Pancreas (tissue), 10 donors: ENCODE results near the gene FFAR3. TPM values are rescaled to one million over a fixed set of nuclear protein-coding genes. Genes with fewer than 3 reads are reported as not detected.

Experiments used
- ATAC-seq, 4 donors: fragments of 200-7000 bp; cut with Tn5 transposase; one replicate each; pipeline versions ENCODE4 v1.8.0 to v1.9.1; 2020; ENCODE audit warnings: mild to moderate bottlenecking in 4 of 4, moderate library complexity in 4 of 4
- DNase-seq, 6 donors: peaks; one replicate each; pipeline ENCODE4 v3.0.0-alpha.2; 2020
- FAIRE-seq: peaks from 2 replicates; lab custom pipeline; 2012; peaks lifted over from hg19 to GRCh38; lab: Jason Lieb, UNC
- H3K27ac ChIP-seq, 4 donors: fragments of 200-600 bp; sonication (generic); 1 replicate in 3 of 4; 2 replicates in 1 of 4; pipeline versions ENCODE4 v1.5.0 to v1.8.0; 2020
- H3K27me3 ChIP-seq, 4 donors: fragments of 200-600 bp; one replicate each; pipeline ENCODE4 v1.8.0; 2021
- H3K36me3 ChIP-seq, 3 donors: fragments of 200-600 bp; sonication (generic) in 1 of 3; one replicate each; pipeline versions ENCODE4 v1.5.0 to v1.8.0; 2020 to 2021
- H3K4me1 ChIP-seq, 3 donors: fragments of 200-600 bp; one replicate each; pipeline ENCODE4 v1.8.0; 2021
- H3K4me3 ChIP-seq, 4 donors: fragments of 200-600 bp; sonication (generic) in 2 of 4; one replicate each; pipeline versions ENCODE4 v1.5.0 to v1.8.0; 2020 to 2021
- H3K9me3 ChIP-seq, 4 donors: fragments of 200-600 bp; one replicate each; pipeline ENCODE4 v1.8.0; 2021
- WGBS, 2 donors: extraction: QIAGEN DNeasy Blood & Tissue Kit; methylation state at CpG; one replicate each; pipeline ENCODE4 v1.1.7; 2013; 5-methylcytosine and 5-hydroxymethylcytosine counted together
- intact Hi-C, 3 donors: fragments of 100-400 bp; cut with DNase I; formaldehyde crosslinking; loops; one replicate each; pipeline versions ENCODE4 v1.11.1 to v1.14.2; 2022
- polyA plus RNA-seq, 2 donors: library from polyadenylated mRNA; stranded (reverse); fragments of 200-250 nt; gene quantifications; one replicate each; pipeline ENCODE4 v1.2.3, GENCODE V29; 2013
- total RNA-seq, 6 donors: library from RNA; stranded (reverse); fragmentation: NEBNext Ultra II Directional in 4 of 6; extraction: Animal tissue kit (Norgen Biotek cat#: 25700) in 4 of 6; gene quantifications; one replicate each; pipeline versions ENCODE4 v1.2.1 to v1.2.4, GENCODE V29; 2021 to 2023
- TF ChIP-seq, protein P1 (sequence below), 4 donors: fragments of 200-600 bp; sonication (generic) in 3 of 4; IDR thresholded peaks; one replicate each; pipeline versions ENCODE4 v1.5.0 to v1.8.0; 2021; ENCODE audit warnings: antibody characterized with exemption in 4 of 4
- donor health status: healthy with polysubstance abuse.
- donor health status: DM: no; HTN: no; CAD: no; lungs with moderate emphysema.
- donor health status: DM: no; HTN: no; CAD: no.
- donor health status: control.
- donor health status: control.
- donor health status: Bipolar disorder and iron deficiency.
- donor health status: DM: yes; HTN: yes; CAD: no.
- donor health status: DM: no; HTN: no; CAD: no.
- donor health status: DM: no; HTN: no; CAD: no.
- donor health status: DM: yes; HTN: yes; CAD: no.

FFAR3 gene
- total and polyA plus RNA-seq, 8 donors = 0.09 to 2.7 (median 0.34) TPM; not detected in 1

- Histone ChIP-seq H3K27me3 (no peaks in the 10 kb centered on the region), H3K36me3 (no peaks in the 10 kb centered on the region), H3K4me1 (no peaks in the 10 kb centered on the region), H3K4me3 (no peak overlapping the region), H3K9me3 (no peaks in the 10 kb centered on the region), H3K27ac (peak overlapping the region in 1 of 4 donors; percentile 23)
- TF ChIP-seq, protein P1, sequence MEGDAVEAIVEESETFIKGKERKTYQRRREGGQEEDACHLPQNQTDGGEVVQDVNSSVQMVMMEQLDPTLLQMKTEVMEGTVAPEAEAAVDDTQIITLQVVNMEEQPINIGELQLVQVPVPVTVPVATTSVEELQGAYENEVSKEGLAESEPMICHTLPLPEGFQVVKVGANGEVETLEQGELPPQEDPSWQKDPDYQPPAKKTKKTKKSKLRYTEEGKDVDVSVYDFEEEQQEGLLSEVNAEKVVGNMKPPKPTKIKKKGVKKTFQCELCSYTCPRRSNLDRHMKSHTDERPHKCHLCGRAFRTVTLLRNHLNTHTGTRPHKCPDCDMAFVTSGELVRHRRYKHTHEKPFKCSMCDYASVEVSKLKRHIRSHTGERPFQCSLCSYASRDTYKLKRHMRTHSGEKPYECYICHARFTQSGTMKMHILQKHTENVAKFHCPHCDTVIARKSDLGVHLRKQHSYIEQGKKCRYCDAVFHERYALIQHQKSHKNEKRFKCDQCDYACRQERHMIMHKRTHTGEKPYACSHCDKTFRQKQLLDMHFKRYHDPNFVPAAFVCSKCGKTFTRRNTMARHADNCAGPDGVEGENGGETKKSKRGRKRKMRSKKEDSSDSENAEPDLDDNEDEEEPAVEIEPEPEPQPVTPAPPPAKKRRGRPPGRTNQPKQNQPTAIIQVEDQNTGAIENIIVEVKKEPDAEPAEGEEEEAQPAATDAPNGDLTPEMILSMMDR (IDR thresholded peaks at IDR 0.05) = no peak
- intact Hi-C loops = no loop called here
- DNase-seq (peak in 3 of 6 donors; percentile 20 to 34 (median 27)), ATAC-seq (peak in 3 of 4 donors; percentile 40 to 65 (median 62)), FAIRE-seq (no peak)
- WGBS, 2 donors = 71 to 73% methylated on average over 15 to 16 of the region's 16 CpGs
Measured at GRCh38 chr19:35318679-35319448, 39.4 kb upstream of the FFAR3 start.

- peak in 1 of 4 donors; percentile 17 for ATAC-seq
- 71 to 73% methylated on average over 12 of the region's 12 CpGs for WGBS, 2 donors
Measured at GRCh38 chr19:35320065-35320713, 38.1 kb upstream of the FFAR3 start.

GRCh38 chr19:35321291-35321690 is 37.0 kb upstream of the FFAR3 start:
- Histone ChIP-seq H3K36me3 (no peaks in the 10 kb centered on the region), H3K27me3 (no peaks in the 10 kb centered on the region), H3K4me1 (no peaks in the 10 kb centered on the region), H3K4me3 (no peak overlapping the region), H3K27ac (no peak overlapping the region), H3K9me3 (no peaks in the 10 kb centered on the region)
- no peak for ATAC-seq
- no peak for FAIRE-seq
- TF ChIP-seq, protein P1 (IDR thresholded peaks at IDR 0.05) = no peak
- DNase-seq = no peak
- WGBS, 2 donors = 87 to 88% methylated on average over 2 of the region's 2 CpGs
- intact Hi-C loops = no loop called here

More at GRCh38 chr19:35320065-35320713, 38.1 kb upstream of the FFAR3 start:
- Histone ChIP-seq H3K9me3 (no peaks in the 10 kb centered on the region), H3K27ac (no peak overlapping the region), H3K4me1 (no peaks in the 10 kb centered on the region), H3K4me3 (no peak overlapping the region), H3K36me3 (no peaks in the 10 kb centered on the region), H3K27me3 (no peaks in the 10 kb centered on the region)
- FAIRE-seq (no peak), DNase-seq (no peak)
- intact Hi-C loops = no loop called here
- TF ChIP-seq, protein P1 (IDR thresholded peaks at IDR 0.05) = no peak

GRCh38 chr19:35322014-35322413 is 36.2 kb upstream of the FFAR3 start:
- WGBS, 2 donors = 85 to 91% methylated on average over 9 of the region's 9 CpGs
- H3K27me3 ChIP-seq = no peaks in the 10 kb centered on the region
- no peaks in the 10 kb centered on the region for H3K4me1 ChIP-seq
- no peaks in the 10 kb centered on the region for H3K36me3 ChIP-seq
- ATAC-seq (no peak), FAIRE-seq (no peak), DNase-seq (no peak)
- TF ChIP-seq, protein P1 (IDR thresholded peaks at IDR 0.05) = no peak
- no peaks in the 10 kb centered on the region for H3K9me3 ChIP-seq
- intact Hi-C loops = no loop called here
- H3K27ac ChIP-seq = no peak overlapping the region
- H3K4me3 ChIP-seq = no peak overlapping the region
